Activated CD4-positive, CD25-positive, alpha-beta regulatory T cell treated with anti-CD3 and anti-CD28 coated beads, Interleukin-2, amount 50 U/mL, for 24 hours (primary cell): ENCODE data around the gene PCDHB1.
"Not testable (repeated sequence)": the region's sequence is repeated elsewhere in the genome, so short reads cannot be mapped to it uniquely, and the experiment has no call there.

Experiments
- ATAC-seq, 2 donors: fragments of 150-1000 bp; cut with Tn5 transposase; one replicate each; pipeline ENCODE4 v1.10.0; 2021; ENCODE audit warnings: mild to moderate bottlenecking in 1 of 2, moderate library complexity in 1 of 2

PCDHB1 gene

GRCh38 chr5:141084487-141084989 is 33.4 kb downstream of the PCDHB1 start:
- ATAC-seq = no peak

- no peak for ATAC-seq
Measured at GRCh38 chr5:141094481-141095262, 43.5 kb downstream of the PCDHB1 start, which contains the start of gene PCDHB2. PCDHB2 (plus strand) TSS chr5:141094615; CDS start chr5:141094791, 176 bp downstream.

GRCh38 chr5:141095263-141095641 is 44.1 kb downstream of the PCDHB1 start:
- ATAC-seq = no peak

DNA sequence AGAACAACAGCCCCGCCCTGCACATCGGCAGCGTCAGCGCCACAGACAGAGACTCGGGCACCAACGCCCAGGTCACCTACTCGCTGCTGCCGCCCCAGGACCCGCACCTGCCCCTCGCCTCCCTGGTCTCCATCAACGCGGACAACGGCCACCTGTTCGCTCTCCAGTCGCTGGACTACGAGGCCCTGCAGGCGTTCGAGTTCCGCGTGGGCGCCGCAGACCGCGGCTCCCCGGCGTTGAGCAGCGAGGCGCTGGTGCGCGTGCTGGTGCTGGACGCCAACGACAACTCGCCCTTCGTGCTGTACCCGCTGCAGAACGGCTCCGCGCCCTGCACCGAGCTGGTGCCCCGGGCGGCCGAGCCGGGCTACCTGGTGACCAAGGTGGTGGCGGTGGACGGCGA is 45.0 kb downstream of the PCDHB1 start:
- ATAC-seq = not testable (repeated sequence)

DNA sequence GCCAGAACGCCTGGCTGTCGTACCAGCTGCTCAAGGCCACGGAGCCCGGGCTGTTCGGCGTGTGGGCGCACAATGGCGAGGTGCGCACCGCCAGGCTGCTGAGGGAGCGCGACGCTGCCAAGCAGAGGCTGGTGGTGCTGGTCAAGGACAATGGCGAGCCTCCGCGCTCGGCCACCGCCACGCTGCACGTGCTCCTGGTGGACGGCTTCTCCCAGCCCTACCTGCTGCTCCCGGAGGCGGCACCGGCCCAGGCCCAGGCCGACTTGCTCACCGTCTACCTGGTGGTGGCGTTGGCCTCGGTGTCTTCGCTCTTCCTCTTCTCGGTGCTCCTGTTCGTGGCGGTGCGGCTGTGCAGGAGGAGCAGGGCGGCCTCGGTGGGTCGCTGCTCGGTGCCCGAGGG is 45.4 kb downstream of the PCDHB1 start:
- not testable (repeated sequence) for ATAC-seq

DNA sequence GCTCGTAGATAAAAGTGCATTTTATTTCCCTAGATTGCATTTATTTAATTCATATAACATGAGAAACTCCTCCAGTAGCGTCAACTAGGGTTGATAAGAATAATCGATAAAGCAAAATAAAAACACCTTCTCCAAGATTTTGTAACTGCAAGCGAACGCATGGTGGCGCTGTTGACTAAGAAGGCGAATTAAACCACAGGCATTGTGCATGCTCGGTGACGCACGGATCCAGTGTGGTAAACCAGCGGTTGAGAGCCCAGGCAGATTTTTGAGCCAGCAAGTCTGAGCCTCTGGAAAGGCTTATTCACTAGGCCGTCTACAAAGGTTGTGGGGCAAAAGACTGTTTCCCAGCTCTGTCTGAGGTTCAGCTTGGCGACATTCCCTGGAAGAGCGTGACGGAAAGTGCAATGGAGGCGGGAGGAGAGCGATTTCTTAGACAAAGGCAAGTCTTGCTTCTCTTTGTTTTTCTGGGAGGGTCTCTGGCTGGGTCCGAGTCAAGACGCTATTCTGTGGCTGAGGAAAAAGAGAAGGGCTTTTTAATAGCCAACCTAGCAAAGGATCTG is 49.1 kb downstream of the PCDHB1 start, which contains the start of gene PCDHB3:
PCDHB3 (plus strand) TSS at position 231 of the 563 bp plus-strand sequence; CDS start at position 408, 177 bp downstream.
- ATAC-seq = no peak

DNA sequence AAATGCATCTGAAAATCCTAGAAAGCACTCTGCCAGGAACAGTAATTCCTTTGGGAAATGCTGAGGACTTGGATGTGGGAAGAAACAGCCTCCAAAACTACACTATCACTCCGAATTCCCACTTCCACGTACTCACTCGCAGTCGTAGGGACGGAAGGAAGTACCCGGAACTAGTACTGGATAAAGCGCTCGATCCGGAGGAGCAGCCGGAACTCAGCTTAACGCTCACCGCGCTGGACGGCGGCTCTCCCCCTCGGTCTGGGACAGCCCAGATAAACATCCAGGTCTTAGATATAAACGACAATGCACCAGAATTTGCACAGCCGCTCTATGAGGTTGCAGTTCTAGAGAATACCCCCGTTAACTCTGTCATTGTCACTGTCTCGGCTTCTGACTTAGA is 49.9 kb downstream of the PCDHB1 start:
- ATAC-seq = no peak

DNA sequence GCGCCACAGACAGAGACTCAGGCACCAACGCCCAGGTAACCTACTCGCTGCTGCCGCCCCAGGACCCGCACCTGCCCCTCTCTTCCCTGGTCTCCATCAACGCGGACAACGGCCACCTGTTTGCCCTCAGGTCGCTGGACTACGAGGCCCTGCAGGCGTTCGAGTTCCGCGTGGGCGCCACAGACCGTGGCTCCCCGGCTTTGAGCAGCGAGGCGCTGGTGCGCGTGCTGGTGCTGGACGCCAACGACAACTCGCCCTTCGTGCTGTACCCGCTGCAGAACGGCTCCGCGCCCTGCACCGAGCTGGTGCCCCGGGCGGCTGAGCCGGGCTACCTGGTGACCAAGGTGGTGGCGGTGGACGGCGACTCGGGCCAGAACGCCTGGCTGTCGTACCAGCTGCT is 50.9 kb downstream of the PCDHB1 start:
- ATAC-seq = not testable (repeated sequence)

- not testable (repeated sequence) for ATAC-seq
Measured at GRCh38 chr5:141102471-141102870, 51.3 kb downstream of the PCDHB1 start.

- no peak for ATAC-seq
Measured at GRCh38 chr5:141105350-141105749, 54.2 kb downstream of the PCDHB1 start.
